ENCODE results near the gene PLA2G6. TPM values are rescaled to one million over a fixed set of nuclear protein-coding genes. Genes with fewer than 3 reads are reported as not detected.

Gene PLA2G6
- total RNA-seq, 2 experiments from 2014 or later = 48.8 to 50.2 TPM

GRCh38 chr22:38129856-38130255 is 51.8 kb downstream of the PLA2G6 start:
- ChIA-PET POLR2A (no interaction called here), CTCF (no interaction called here)
- no peak for ATAC-seq (ENCODE audit: poor library complexity)
- intact Hi-C loops (cut with DNase I, micrococcal nuclease) = no loop called here
- H3K4me1 ChIP-seq (ENCODE audit: insufficient read depth, low read length) = no peaks in the 10 kb centered on the region
- no peak overlapping the region for H3K4me3 ChIP-seq (ENCODE audit: low read length)
- H3K27ac ChIP-seq (ENCODE audit: low read depth in 1 of 2, low read length in 2 of 2) = no peak overlapping the region
- H3K27me3 ChIP-seq (ENCODE audit: control insufficient read depth in 1 of 2, insufficient read depth in 2 of 2, low read length in 2 of 2) = no peaks in the 10 kb centered on the region
- H3K36me3 ChIP-seq (ENCODE audit: insufficient read depth, low read length) = peaks cover 38% of the 10 kb centered on the region
- no peak for TF ChIP-seq CTCF (IDR thresholded peaks at IDR 0.05)
- DNase-seq = no peak
- Mint-ChIP-seq H3K27ac (no peak overlapping the region), H3K36me3 (ENCODE audit: low read depth) (peaks cover 42% of the 10 kb centered on the region), H3K9me3 (no peaks in the 10 kb centered on the region), H3K27me3 (no peaks in the 10 kb centered on the region), H3K4me3 (no peak overlapping the region), H3K4me1 (ENCODE audit: low read depth) (no peaks in the 10 kb centered on the region)
- H3K9me3 ChIP-seq (ENCODE audit: control insufficient read depth in 1 of 2, insufficient read depth in 1 of 2, low read length in 2 of 2) = no peaks in the 10 kb centered on the region

DNA sequence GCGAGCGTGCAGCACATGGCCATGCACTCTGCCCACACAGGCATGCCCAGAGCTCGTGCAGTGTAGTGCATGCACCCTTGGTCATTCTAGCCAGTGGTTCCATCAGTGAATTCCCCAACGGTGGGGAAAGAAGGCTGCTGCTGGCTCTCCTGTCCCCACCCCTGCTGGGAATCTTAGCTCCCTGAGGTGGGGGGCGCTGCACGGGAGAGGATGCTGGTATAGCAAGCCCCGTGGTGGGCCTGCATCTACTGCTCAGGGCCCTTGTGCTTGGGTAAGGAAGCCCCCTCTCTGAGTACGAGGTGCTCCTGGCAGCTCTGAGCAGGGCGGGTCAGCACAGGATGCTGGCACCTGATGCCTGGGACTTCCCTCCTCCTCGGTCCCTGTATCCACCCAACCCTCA is 52.6 kb downstream of the PLA2G6 start:
- Mint-ChIP-seq H3K36me3 (ENCODE audit: low read depth) (peaks cover 38% of the 10 kb centered on the region), H3K4me3 (no peak overlapping the region), H3K27ac (no peak overlapping the region), H3K4me1 (ENCODE audit: low read depth) (no peaks in the 10 kb centered on the region), H3K27me3 (no peaks in the 10 kb centered on the region), H3K9me3 (no peaks in the 10 kb centered on the region)
- ATAC-seq (ENCODE audit: poor library complexity) = no peak
- H3K27me3 ChIP-seq (ENCODE audit: control insufficient read depth in 1 of 2, insufficient read depth in 2 of 2, low read length in 2 of 2) = no peaks in the 10 kb centered on the region
- no peak for TF ChIP-seq CTCF (IDR thresholded peaks at IDR 0.05)
- CTCF ChIA-PET = no interaction called here
- peaks cover 37% of the 10 kb centered on the region for H3K36me3 ChIP-seq (ENCODE audit: insufficient read depth, low read length)
- no peak overlapping the region for H3K4me3 ChIP-seq (ENCODE audit: low read length)
- H3K4me1 ChIP-seq (ENCODE audit: insufficient read depth, low read length) = no peaks in the 10 kb centered on the region
- no peak for DNase-seq
- H3K9me3 ChIP-seq (ENCODE audit: control insufficient read depth in 1 of 2, insufficient read depth in 1 of 2, low read length in 2 of 2) = no peaks in the 10 kb centered on the region
- intact Hi-C loops (cut with DNase I, micrococcal nuclease) = no loop called here
- H3K27ac ChIP-seq (ENCODE audit: low read depth in 1 of 2, low read length in 2 of 2) = no peak overlapping the region
- POLR2A ChIA-PET = no interaction called here

- Mint-ChIP-seq H3K4me3 (no peak overlapping the region), H3K4me1 (ENCODE audit: low read depth) (no peaks in the 10 kb centered on the region), H3K36me3 (ENCODE audit: low read depth) (peaks cover 33% of the 10 kb centered on the region), H3K27ac (no peak overlapping the region), H3K27me3 (no peaks in the 10 kb centered on the region), H3K9me3 (no peaks in the 10 kb centered on the region)
- ChIA-PET CTCF (no interaction called here), POLR2A (no interaction called here)
- DNase-seq (no peak), ATAC-seq (ENCODE audit: poor library complexity) (no peak)
- Histone ChIP-seq H3K9me3 (ENCODE audit: control insufficient read depth in 1 of 2, insufficient read depth in 1 of 2, low read length in 2 of 2) (no peaks in the 10 kb centered on the region), H3K36me3 (ENCODE audit: insufficient read depth, low read length) (peaks cover 29% of the 10 kb centered on the region), H3K4me3 (ENCODE audit: low read length) (no peak overlapping the region), H3K27me3 (ENCODE audit: control insufficient read depth in 1 of 2, insufficient read depth in 2 of 2, low read length in 2 of 2) (no peaks in the 10 kb centered on the region), H3K4me1 (ENCODE audit: insufficient read depth, low read length) (no peaks in the 10 kb centered on the region), H3K27ac (ENCODE audit: low read depth in 1 of 2, low read length in 2 of 2) (no peak overlapping the region)
- no peak for TF ChIP-seq CTCF (IDR thresholded peaks at IDR 0.05)
- intact Hi-C loops (cut with DNase I, micrococcal nuclease) = no loop called here
Observed at GRCh38 chr22:38127869-38128268, 53.8 kb downstream of the PLA2G6 start.

All from CD4-positive, alpha-beta T cell (primary cell).